Dedifferentiated amniotic fluid mesenchymal stem cell (primary cell): ENCODE measurements around the gene PTK7.

Experiments
- DNase-seq: peaks from one replicate; pipeline ENCODE4 v3.0.0-alpha.2; 2016; ENCODE audit errors: extremely low spot score

Gene PTK7

GRCh38 chr6:43204271-43205105, 128.4 kb downstream of the PTK7 start:
- no peak for DNase-seq

GRCh38 chr6:43205849-43206248, 129.7 kb downstream of the PTK7 start:
- DNase-seq = no peak

- no peak for DNase-seq
Measured at GRCh38 chr6:43207286-43207685, 131.2 kb downstream of the PTK7 start.
